ENCODE measurements around the gene FARP1.

The FARP1 gene

GRCh38 chr13:98459171-98459681, 316.3 kb downstream of the FARP1 start:
- TF ChIP-seq FOXP2 (optimal IDR thresholded peaks at IDR 0.05; ENCODE audit: control extremely low read depth, extremely low read length, insufficient read depth), result no peak
- no peak for TF ChIP-seq POLR2AphosphoS5 (IDR thresholded peaks at IDR 0.05; ENCODE audit: borderline replicate concordance, low read depth, low read length)
- no peak for TF ChIP-seq EZH2 (IDR thresholded peaks at IDR 0.05)
- no peak for DNase-seq (ENCODE audit: low read depth, low spot score)
- peaks cover 18% of the 10 kb centered on the region; the same call in 1 of the 2 replicates for H3K36me3 ChIP-seq (ENCODE audit: insufficient read depth, low read length)
- no peak overlapping the region for H3K9ac ChIP-seq (ENCODE audit: insufficient read length)
- H3K9me3 ChIP-seq (ENCODE audit: low read depth, low read length), result no peaks in the 10 kb centered on the region
- H3K4me3 ChIP-seq, result no peak overlapping the region
- no peak overlapping the region for H3K27ac ChIP-seq

GRCh38 chr13:98459721-98460370, 317.0 kb downstream of the FARP1 start:
- no peaks in the 10 kb centered on the region for H3K9me3 ChIP-seq (ENCODE audit: low read depth, low read length)
- DNase-seq (ENCODE audit: low read depth, low spot score), result no peak
- H3K27ac ChIP-seq, result no peak overlapping the region
- H3K36me3 ChIP-seq (ENCODE audit: insufficient read depth, low read length), result peaks cover 18% of the 10 kb centered on the region; the same call in 1 of the 2 replicates
- no peak overlapping the region for H3K9ac ChIP-seq (ENCODE audit: insufficient read length)
- no peak overlapping the region for H3K4me3 ChIP-seq
- no peak for TF ChIP-seq FOXP2 (optimal IDR thresholded peaks at IDR 0.05; ENCODE audit: control extremely low read depth, extremely low read length, insufficient read depth)
- no peak for TF ChIP-seq POLR2AphosphoS5 (IDR thresholded peaks at IDR 0.05; ENCODE audit: borderline replicate concordance, low read depth, low read length)
- no peak for TF ChIP-seq EZH2 (IDR thresholded peaks at IDR 0.05)

DNA sequence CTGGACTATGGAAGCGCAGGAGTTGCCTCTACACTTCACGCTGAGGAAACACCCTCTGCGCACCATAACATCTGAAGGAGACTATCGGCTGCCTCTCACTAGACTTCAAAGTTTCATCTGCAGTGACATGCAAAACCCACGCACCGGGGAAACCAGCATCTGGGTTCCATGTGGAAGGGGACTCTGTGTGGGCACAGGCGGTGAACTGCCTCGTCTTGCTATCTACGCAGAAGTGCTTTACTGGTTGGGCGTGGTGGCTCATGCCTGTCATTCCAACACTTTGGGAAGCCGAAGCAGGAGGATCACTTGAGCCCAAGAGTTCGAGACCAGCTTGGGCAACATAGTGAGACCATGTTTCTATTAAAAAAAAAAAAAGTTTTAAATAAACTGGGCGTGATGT, 317.6 kb downstream of the FARP1 start:
- TF ChIP-seq POLR2AphosphoS5 (IDR thresholded peaks at IDR 0.05; ENCODE audit: borderline replicate concordance, low read depth, low read length), result no peak
- TF ChIP-seq FOXP2 (optimal IDR thresholded peaks at IDR 0.05; ENCODE audit: control extremely low read depth, extremely low read length, insufficient read depth), result no peak
- no peak for TF ChIP-seq EZH2 (IDR thresholded peaks at IDR 0.05)
- Histone ChIP-seq H3K36me3 (ENCODE audit: insufficient read depth, low read length) (peaks cover 25% of the 10 kb centered on the region; the same call in 1 of the 2 replicates), H3K9me3 (ENCODE audit: low read depth, low read length) (no peaks in the 10 kb centered on the region), H3K27ac (no peak overlapping the region), H3K4me3 (no peak overlapping the region), H3K9ac (ENCODE audit: insufficient read length) (no peak overlapping the region)
- no peak for DNase-seq (ENCODE audit: low read depth, low spot score)

DNA sequence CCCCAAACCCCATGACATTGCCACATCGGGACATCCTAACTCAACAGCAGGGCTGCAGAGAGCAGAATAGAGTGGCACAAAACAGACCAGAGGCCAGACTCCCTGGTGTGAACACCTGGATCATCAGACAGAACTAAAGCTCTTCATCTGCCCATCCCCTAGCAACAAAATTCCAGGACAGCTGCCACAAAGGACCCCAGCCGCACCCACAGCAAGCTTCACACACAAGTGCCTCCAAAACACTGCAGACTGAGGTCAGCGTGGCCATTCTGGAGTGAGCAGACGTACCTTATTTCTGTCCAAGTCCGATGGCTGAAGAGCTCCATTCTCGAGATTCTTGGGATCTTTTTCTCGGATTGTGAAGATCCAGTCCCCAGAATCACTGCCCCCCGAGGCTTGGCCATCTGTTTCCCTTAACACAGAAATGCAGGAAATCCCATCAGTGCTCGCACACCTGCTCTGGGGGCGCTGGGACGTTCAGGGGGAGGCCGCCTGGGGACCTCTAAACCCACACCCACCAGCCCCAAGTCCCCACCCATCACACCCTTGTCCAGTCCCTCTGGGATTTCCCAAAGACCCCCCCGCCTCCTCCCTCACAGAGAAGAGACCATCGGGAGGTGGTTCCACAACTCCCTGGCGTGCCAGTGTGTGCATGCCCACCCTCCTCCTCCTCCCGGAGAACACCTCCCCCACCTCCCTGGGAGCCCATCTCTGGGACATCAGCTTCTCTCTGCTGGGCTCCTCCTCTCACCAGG, 318.8 kb downstream of the FARP1 start:
- no peak for DNase-seq (ENCODE audit: low read depth, low spot score)
- no peaks in the 10 kb centered on the region for H3K9me3 ChIP-seq (ENCODE audit: low read depth, low read length)
- H3K9ac ChIP-seq (ENCODE audit: insufficient read length), result no peak overlapping the region
- H3K36me3 ChIP-seq (ENCODE audit: insufficient read depth, low read length), result peaks cover 26% of the 10 kb centered on the region; the same call in 1 of the 2 replicates
- TF ChIP-seq POLR2AphosphoS5 (IDR thresholded peaks at IDR 0.05; ENCODE audit: borderline replicate concordance, low read depth, low read length) (no peak), EZH2 (IDR thresholded peaks at IDR 0.05) (no peak), FOXP2 (optimal IDR thresholded peaks at IDR 0.05; ENCODE audit: control extremely low read depth, extremely low read length, insufficient read depth) (no peak)
- H3K4me3 ChIP-seq, result no peak overlapping the region
- no peak overlapping the region for H3K27ac ChIP-seq

GRCh38 chr13:98462241-98462882, 319.5 kb downstream of the FARP1 start:
- Histone ChIP-seq H3K27ac (no peak overlapping the region), H3K9ac (ENCODE audit: insufficient read length) (no peak overlapping the region), H3K9me3 (ENCODE audit: low read depth, low read length) (no peaks in the 10 kb centered on the region), H3K36me3 (ENCODE audit: insufficient read depth, low read length) (peaks cover 26% of the 10 kb centered on the region; the same call in 1 of the 2 replicates), H3K4me3 (no peak overlapping the region)
- TF ChIP-seq POLR2AphosphoS5 (IDR thresholded peaks at IDR 0.05; ENCODE audit: borderline replicate concordance, low read depth, low read length) (no peak), EZH2 (IDR thresholded peaks at IDR 0.05) (no peak), FOXP2 (optimal IDR thresholded peaks at IDR 0.05; ENCODE audit: control extremely low read depth, extremely low read length, insufficient read depth) (no peak)
- no peak for DNase-seq (ENCODE audit: low read depth, low spot score)

DNA sequence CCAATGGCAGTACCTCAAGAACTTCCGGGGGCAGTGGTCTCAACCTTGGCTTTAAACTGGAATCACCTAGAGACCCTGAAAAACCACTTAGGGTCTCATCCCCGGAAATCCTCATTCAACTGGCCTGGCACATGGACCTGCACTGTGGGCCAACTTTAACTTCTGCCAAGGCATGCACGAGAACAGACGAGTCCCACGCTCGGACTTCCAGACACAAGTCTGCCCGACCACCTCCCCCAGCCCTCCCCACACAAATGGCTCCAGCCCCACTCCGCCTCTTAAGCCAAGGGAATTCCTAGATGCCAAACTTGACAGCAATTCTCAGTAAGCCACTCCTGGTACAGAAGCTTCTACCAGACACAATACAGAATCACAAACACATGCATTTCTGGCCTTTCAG, 320.1 kb downstream of the FARP1 start:
- H3K9ac ChIP-seq (ENCODE audit: insufficient read length), result no peak overlapping the region
- H3K36me3 ChIP-seq (ENCODE audit: insufficient read depth, low read length), result peaks cover 23% of the 10 kb centered on the region; the same call in 1 of the 2 replicates
- no peak overlapping the region for H3K27ac ChIP-seq
- H3K4me3 ChIP-seq, result no peak overlapping the region
- no peak for TF ChIP-seq POLR2AphosphoS5 (IDR thresholded peaks at IDR 0.05; ENCODE audit: borderline replicate concordance, low read depth, low read length)
- no peak for TF ChIP-seq EZH2 (IDR thresholded peaks at IDR 0.05)
- no peak for TF ChIP-seq FOXP2 (optimal IDR thresholded peaks at IDR 0.05; ENCODE audit: control extremely low read depth, extremely low read length, insufficient read depth)
- H3K9me3 ChIP-seq (ENCODE audit: low read depth, low read length), result no peaks in the 10 kb centered on the region
- no peak for DNase-seq (ENCODE audit: low read depth, low spot score)

GRCh38 chr13:98466634-98467236, 323.8 kb downstream of the FARP1 start:
- DNase-seq (ENCODE audit: low read depth, low spot score), result no peak
- no peaks in the 10 kb centered on the region for H3K9me3 ChIP-seq (ENCODE audit: low read depth, low read length)
- H3K4me3 ChIP-seq, result no peak overlapping the region
- no peak for TF ChIP-seq POLR2AphosphoS5 (IDR thresholded peaks at IDR 0.05; ENCODE audit: borderline replicate concordance, low read depth, low read length)
- TF ChIP-seq EZH2 (IDR thresholded peaks at IDR 0.05), result no peak
- no peak for TF ChIP-seq FOXP2 (optimal IDR thresholded peaks at IDR 0.05; ENCODE audit: control extremely low read depth, extremely low read length, insufficient read depth)
- no peak overlapping the region for H3K27ac ChIP-seq
- peaks cover 17% of the 10 kb centered on the region; the same call in 1 of the 2 replicates for H3K36me3 ChIP-seq (ENCODE audit: insufficient read depth, low read length)
- no peak overlapping the region for H3K9ac ChIP-seq (ENCODE audit: insufficient read length)

All from SK-N-MC (cell line).